WERI-Rb-1 (cell line): ENCODE data around the gene PTPN6.
A peak's percentile ranks its signal among the peaks of the same experiment; 100 is the strongest.

Experiments
- DNase-seq: peaks from one replicate; pipeline ENCODE4 v3.0.0-alpha.2; 2020
- H3K27ac ChIP-seq: fragments of 250-450 bp; sonication (Bioruptor Pico); 2 replicates; pipeline ENCODE4 v1.5.1; 2020; ENCODE audit warnings: mild to moderate bottlenecking, moderate library complexity
- H3K27me3 ChIP-seq: fragments of 250-450 bp; sonication (Bioruptor Pico); 2 replicates; pipeline ENCODE4 v1.5.1; 2021; ENCODE audit warnings: mild to moderate bottlenecking, low read depth, moderate library complexity; ENCODE audit not compliant: insufficient read depth, severe bottlenecking
- H3K36me3 ChIP-seq: fragments of 250-450 bp; sonication (Bioruptor Pico); 2 replicates; pipeline ENCODE4 v1.5.1; 2020; ENCODE audit warnings: mild to moderate bottlenecking, moderate library complexity
- H3K4me3 ChIP-seq: 2 replicates; pipeline ENCODE4 v1.5.1; 2011; ENCODE audit warnings: low read depth, mild to moderate bottlenecking, control low read depth, low read length
- H3K9me3 ChIP-seq: fragments of 250-450 bp; sonication (Bioruptor Pico); 2 replicates; pipeline ENCODE4 v1.5.1; 2021; ENCODE audit warnings: mild to moderate bottlenecking, moderate library complexity; ENCODE audit not compliant: severe bottlenecking
- TF ChIP-seq, protein P1 (sequence below): IDR thresholded peaks from 2 replicates; pipeline ENCODE4 v1.5.1; 2011; ENCODE audit warnings: low read depth, mild to moderate bottlenecking, control low read depth, inconsistent platforms, low read length

Gene PTPN6

DNA sequence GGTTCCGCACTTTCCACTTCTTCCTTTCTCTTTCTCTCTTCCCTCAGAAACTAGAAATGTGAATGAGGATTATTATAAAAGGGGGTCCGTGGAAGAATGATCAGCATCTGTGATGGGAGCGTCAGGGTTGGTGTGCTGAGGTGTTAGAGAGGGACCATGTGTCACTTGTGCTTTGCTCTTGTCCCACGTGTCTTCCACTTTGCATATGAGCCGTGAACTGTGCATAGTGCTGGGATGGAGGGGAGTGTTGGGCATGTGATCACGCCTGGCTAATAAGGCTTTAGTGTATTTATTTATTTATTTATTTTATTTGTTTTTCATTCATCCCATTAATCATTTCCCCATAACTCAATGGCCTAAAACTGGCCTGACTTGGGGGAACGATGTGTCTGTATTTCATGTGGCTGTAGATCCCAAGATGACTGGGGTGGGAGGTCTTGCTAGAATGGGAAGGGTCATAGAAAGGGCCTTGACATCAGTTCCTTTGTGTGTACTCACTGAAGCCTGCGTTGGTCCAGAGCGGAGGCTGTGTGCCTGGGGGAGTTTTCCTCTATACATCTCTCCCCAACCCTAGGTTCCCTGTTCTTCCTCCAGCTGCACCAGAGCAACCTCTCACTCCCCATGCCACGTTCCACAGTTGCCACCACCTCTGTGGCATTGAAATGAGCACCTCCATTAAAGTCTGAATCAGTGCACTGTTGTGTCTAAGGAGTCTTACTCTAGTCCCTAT, 28.0 kb upstream of the PTPN6 start:
- DNase-seq: no peak
- Histone ChIP-seq H3K9me3 (no peaks in the 10 kb centered on the region), H3K27me3 (no peaks in the 10 kb centered on the region), H3K27ac (no peak overlapping the region), H3K4me3 (no peak overlapping the region), H3K36me3 (peaks cover 57% of the 10 kb centered on the region)
- TF ChIP-seq, protein P1, sequence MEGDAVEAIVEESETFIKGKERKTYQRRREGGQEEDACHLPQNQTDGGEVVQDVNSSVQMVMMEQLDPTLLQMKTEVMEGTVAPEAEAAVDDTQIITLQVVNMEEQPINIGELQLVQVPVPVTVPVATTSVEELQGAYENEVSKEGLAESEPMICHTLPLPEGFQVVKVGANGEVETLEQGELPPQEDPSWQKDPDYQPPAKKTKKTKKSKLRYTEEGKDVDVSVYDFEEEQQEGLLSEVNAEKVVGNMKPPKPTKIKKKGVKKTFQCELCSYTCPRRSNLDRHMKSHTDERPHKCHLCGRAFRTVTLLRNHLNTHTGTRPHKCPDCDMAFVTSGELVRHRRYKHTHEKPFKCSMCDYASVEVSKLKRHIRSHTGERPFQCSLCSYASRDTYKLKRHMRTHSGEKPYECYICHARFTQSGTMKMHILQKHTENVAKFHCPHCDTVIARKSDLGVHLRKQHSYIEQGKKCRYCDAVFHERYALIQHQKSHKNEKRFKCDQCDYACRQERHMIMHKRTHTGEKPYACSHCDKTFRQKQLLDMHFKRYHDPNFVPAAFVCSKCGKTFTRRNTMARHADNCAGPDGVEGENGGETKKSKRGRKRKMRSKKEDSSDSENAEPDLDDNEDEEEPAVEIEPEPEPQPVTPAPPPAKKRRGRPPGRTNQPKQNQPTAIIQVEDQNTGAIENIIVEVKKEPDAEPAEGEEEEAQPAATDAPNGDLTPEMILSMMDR: no peak

DNA sequence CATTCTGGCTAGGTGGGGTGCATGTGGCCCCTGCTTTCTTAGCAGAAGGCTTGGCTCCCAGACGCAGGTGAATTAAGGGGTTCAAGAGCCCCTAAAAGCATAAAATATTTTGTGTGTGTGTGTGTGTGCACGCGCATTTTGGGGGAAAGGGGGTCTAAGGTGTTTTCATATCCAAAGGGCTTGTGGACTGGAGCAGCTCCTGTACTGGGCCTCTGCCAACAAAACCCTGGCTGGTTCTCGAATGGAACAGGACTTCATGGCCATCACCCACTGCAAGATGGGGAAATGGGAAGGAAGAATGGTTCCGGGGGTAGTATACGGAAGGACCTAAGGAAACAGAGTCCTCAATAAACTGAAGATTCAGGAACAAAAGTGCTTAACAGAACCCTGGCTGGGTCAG, 27.3 kb upstream of the PTPN6 start:
- Histone ChIP-seq H3K27ac (peak overlapping the region; percentile 68), H3K36me3 (peaks cover 51% of the 10 kb centered on the region), H3K27me3 (no peaks in the 10 kb centered on the region), H3K4me3 (no peak overlapping the region), H3K9me3 (no peaks in the 10 kb centered on the region)
- TF ChIP-seq, protein P1: no peak
- no peak for DNase-seq

DNA sequence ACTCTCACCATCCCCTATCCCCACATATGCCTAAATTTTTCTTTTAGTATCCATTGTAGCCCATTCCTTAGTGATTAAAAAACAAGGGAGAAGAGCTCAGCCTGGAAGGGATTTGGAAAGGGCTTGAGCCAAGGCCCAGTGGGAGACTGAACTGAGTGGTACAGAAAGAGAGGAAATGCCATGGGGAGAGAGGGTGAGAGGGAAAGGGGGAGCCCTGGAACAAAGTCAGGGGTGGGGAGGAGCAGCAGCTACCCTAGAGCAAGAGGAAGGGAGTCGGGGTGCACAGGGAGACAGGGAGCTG, 26.0 kb upstream of the PTPN6 start:
- no peak for DNase-seq
- H3K27ac ChIP-seq: peak overlapping the region; percentile 68
- no peaks in the 10 kb centered on the region for H3K27me3 ChIP-seq
- no peaks in the 10 kb centered on the region for H3K9me3 ChIP-seq
- H3K4me3 ChIP-seq: no peak overlapping the region
- TF ChIP-seq, protein P1: no peak
- peaks cover 48% of the 10 kb centered on the region for H3K36me3 ChIP-seq

DNA sequence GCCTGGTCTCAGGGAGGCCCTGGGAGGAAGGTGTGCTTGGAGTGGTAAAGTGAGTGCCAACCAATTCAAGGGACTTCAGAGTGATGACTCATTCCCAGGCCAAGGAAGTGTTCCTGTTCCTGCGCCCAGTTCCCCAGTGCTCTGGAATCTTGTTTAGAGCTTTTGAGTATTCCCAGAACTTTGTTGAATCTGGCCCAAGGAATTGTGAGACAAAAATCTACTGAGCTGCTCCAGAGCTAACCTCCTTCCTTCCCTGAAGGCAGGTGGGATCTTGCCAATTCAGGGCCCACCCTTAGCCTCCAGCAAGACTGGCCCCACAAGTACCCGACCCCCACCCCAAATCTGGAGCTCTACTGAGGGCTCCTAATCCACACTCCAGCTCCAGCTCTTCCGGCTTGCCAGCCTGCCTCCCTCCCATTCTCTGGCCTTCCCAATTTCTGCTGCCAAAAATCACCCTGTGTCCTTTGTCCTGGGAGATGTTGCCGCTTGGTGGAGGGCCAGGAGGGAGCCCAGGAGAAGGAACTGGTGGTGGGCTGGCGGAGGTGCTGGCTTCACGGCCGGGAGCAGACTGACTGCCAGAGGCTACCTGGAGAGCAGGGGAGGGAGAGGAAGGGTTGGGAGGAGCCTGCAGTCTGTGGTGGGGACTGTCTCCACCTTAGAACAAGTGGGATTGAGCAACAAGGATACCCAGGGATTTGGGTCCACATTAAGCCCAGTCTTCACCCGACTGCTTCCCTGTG, 25.4 kb upstream of the PTPN6 start:
- TF ChIP-seq, protein P1: no peak
- no peaks in the 10 kb centered on the region for H3K9me3 ChIP-seq
- peaks cover 44% of the 10 kb centered on the region for H3K36me3 ChIP-seq
- H3K27me3 ChIP-seq: no peaks in the 10 kb centered on the region
- H3K4me3 ChIP-seq: no peak overlapping the region
- DNase-seq: no peak
- H3K27ac ChIP-seq: peak overlapping the region; percentile 68

DNA sequence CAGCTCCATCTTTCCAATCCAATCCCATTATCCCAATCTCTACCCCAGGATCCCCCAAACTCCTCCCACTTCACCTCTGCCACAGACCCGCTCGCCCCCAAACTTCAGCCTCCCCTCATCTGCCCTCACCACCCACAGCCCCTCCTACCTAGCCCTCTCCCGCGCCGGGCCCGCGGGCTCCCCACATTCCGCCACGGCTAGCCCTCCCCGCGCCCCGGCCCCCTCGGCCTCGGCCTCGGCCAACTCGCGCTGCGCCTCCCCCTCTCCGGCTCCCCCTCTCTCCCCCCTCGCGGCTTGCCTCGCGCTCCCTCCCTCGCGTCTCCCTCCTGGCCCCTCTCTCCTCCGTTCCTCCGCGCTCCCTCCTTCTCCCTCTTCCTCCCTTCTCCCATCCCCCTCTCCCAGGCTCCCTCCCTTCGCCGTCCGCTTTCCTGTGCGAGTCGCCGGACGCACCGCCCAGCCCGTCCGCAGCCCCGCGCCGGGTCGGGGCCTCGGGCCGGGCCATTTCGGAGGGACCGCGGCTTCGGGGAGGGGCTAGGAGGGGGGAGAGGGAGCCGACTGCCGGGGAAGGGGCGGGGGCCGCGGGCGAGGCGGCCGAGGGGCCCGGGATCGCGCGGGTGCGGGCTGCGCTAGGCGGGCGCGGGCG, 23.7 kb upstream of the PTPN6 start, which contains the start of gene ATN1:
Gene ATN1, plus strand, starts transcription at position 581 of the 643 bp plus-strand sequence. CDS start 6,043 bp downstream, outside the sequence.
- H3K27me3 ChIP-seq: no peaks in the 10 kb centered on the region
- no peaks in the 10 kb centered on the region for H3K9me3 ChIP-seq
- peak within 1 kb of the TSS; percentile 71 for H3K4me3 ChIP-seq
- peaks cover 30% of the 10 kb centered on the region for H3K36me3 ChIP-seq
- TF ChIP-seq, protein P1: no peak
- H3K27ac ChIP-seq: peak within 1 kb of the TSS; percentile 94
- peak; percentile 87 for DNase-seq
